Heart left ventricle (tissue), 16 donors: ENCODE data around the gene MRPS18A. TPM values are rescaled to one million over a fixed set of nuclear protein-coding genes. Genes with fewer than 3 reads are reported as not detected.

Experiments used
- ATAC-seq, 4 donors: fragments of 200-7000 bp; cut with Tn5 transposase; one replicate each; pipeline ENCODE4 v1.9.1; 2020 to 2022; ENCODE audit warnings: moderate library complexity in 4 of 4, mild to moderate bottlenecking in 3 of 4, moderate number of reproducible peaks in 1 of 4
- DNase-seq, 5 donors: peaks; one replicate each; pipeline ENCODE4 v3.0.0-alpha.2; 2020
- H3K27ac ChIP-seq, 12 donors: fragments of 200-600 bp; sonication (generic) in 4 of 12; one replicate each; pipeline versions ENCODE4 v1.5.0 to v1.8.0; 2016 to 2022; ENCODE audit warnings: mild to moderate bottlenecking in 2 of 12
- H3K27me3 ChIP-seq, 9 donors: fragments of 200-600 bp; sonication (generic) in 2 of 9; one replicate each; pipeline versions ENCODE4 v1.5.1 to v1.8.0; 2016 to 2022; ENCODE audit warnings: mild to moderate bottlenecking in 3 of 9
- H3K36me3 ChIP-seq, 9 donors: fragments of 200-600 bp; sonication (generic) in 2 of 9; one replicate each; pipeline versions ENCODE4 v1.5.0 to v1.8.0; 2018 to 2022; ENCODE audit warnings: mild to moderate bottlenecking in 2 of 9
- H3K4me1 ChIP-seq, 12 donors: fragments of 200-600 bp; sonication (generic) in 4 of 12; one replicate each; pipeline versions ENCODE4 v1.5.0 to v1.8.0; 2016 to 2022; ENCODE audit warnings: mild to moderate bottlenecking in 3 of 12
- H3K4me3 ChIP-seq, 12 donors: fragments of 200-600 bp; sonication (generic) in 4 of 12; one replicate each; pipeline versions ENCODE4 v1.5.0 to v1.8.0; 2017 to 2022; ENCODE audit warnings: mild to moderate bottlenecking in 9 of 12, moderate library complexity in 4 of 12
- H3K9me3 ChIP-seq, 12 donors: fragments of 200-600 bp; sonication (generic) in 4 of 12; one replicate each; pipeline versions ENCODE4 v1.5.0 to v1.8.0; 2016 to 2022; ENCODE audit warnings: mild to moderate bottlenecking in 1 of 12
- POLR2A ChIP-seq, 2 donors: fragments of 450-650 bp; IDR thresholded peaks; one replicate each; pipeline ENCODE4 v1.6.1; 2017; ENCODE audit warnings: antibody characterized with exemption in 2 of 2, mild to moderate bottlenecking in 2 of 2, moderate library complexity in 2 of 2
- WGBS, 4 donors: extraction: QIAGEN DNeasy Blood & Tissue Kit in 2 of 4; methylation state at CpG; one replicate each; pipeline versions ENCODE4 v1.1.5 to v1.1.7; 2013 to 2018; 5-methylcytosine and 5-hydroxymethylcytosine counted together
- intact Hi-C, 10 donors: fragments of 100-400 bp; cut with DNase I; formaldehyde crosslinking; loops; one replicate each; pipeline versions ENCODE4 v1.11.1 to v1.14.2; 2022
- polyA plus RNA-seq, 2 donors: library from polyadenylated mRNA; stranded (reverse); fragments of 200-250 nt; gene quantifications; one replicate each; pipeline ENCODE4 v1.2.3, GENCODE V29; 2013
- total RNA-seq, 9 donors: library from RNA; depleted of rRNA in 2 of 9; stranded (reverse); fragments of >200 nt in 2 of 9; fragmentation: NEBNext Ultra II Directional in 3 of 9; extraction: Animal tissue kit (Norgen Biotek cat#: 25700) in 3 of 9; gene quantifications; one replicate each; pipeline versions ENCODE4 v1.1.0 to v1.2.4, GENCODE V29; 2016 to 2023
- TF ChIP-seq, protein P1 (sequence below), 12 donors: fragments of 200-600 bp; sonication (generic) in 4 of 12; IDR thresholded peaks; one replicate each; pipeline versions ENCODE4 v1.5.0 to v1.8.0; 2018 to 2022; ENCODE audit warnings: antibody characterized with exemption in 12 of 12, mild to moderate bottlenecking in 5 of 12
- donor health status: ischemic (EF 13 %, LVEDD 7.1; RV severe dilation, severe dysfunction).
- donor health status: healthy with polysubstance abuse.
- donor health status: DM: no; HTN: yes; CAD: no.
- donor health status: DM: no; HTN: no; CAD: no.
- donor health status: ischemic (EF 25% LVEDD 6.9; RV normal size, moderate dysfunction).
- donor health status: ischemic (EF 25% LVEDD 5.7; RV mildly dilated, moderate dysfunction).
- donor health status: healthy.
- donor health status: DM: yes; HTN: yes; CAD: no.
- donor health status: ischemic (EF 35%, LVEDD 5.7; RV mildly dilated, moderate dysfunction).
- donor health status: nonischemic (EF 11% LVEDD 7.7; RV severe dilation, severe dysfunction).
- donor health status: DM: yes; HTN: yes; CAD: no.
- donor health status: PGD.
- donor health status: ischemic (EF 29% LVEDD 5.4; RV normal size, mild dysfunction).
- donor health status: nonischemic (EF 23%, LVEDD 6.1; RV moderate dilation, normal function).

Gene MRPS18A
- total and polyA plus RNA-seq, 11 donors, result 37.4 to 105 (median 44.3) TPM

DNA sequence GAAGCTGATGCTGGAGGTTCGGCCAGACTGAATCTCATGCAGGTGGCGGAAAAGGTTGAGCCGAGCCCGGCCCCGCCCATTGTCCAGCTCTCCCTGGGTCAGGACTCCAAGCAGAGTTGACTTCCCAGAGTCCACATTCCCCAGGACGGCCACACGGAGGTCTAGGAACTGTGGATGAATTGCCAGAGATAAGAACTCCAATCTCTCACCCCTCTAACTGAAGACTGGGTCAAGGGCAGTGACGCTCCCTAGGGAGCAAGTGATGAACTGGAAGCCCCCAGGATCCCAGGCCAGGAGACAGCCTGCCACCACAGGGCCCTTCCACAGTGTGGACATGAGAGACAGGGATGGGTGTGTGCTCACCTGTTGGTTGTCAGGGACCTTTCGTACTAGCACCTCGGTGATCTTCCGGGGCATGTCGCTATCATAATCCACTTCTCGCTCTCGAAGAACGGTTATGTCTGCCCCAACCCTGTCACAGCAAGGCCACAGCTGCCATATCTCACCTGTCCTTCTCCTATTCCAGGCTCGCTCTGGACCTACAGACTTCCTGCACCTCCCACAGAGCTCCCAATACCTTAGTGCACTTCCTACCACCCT, 62.1 kb downstream of the MRPS18A start:
- 85 to 96% (median 94%) methylated on average over 15 to 16 of the region's 16 CpGs for WGBS, 4 donors
- ATAC-seq (no peak), DNase-seq (no peak)
- Histone ChIP-seq H3K4me1 (peaks cover 3 to 32% (median 23%) of the 10 kb centered on the region in 12 donors), H3K27ac (no peak overlapping the region), H3K9me3 (no peaks in the 10 kb centered on the region), H3K36me3 (peaks cover 2 to 62% (median 56%) of the 10 kb centered on the region in 9 donors), H3K4me3 (no peak overlapping the region), H3K27me3 (no peaks in the 10 kb centered on the region)
- no peak for TF ChIP-seq POLR2A (IDR thresholded peaks at IDR 0.05)
- TF ChIP-seq, protein P1, sequence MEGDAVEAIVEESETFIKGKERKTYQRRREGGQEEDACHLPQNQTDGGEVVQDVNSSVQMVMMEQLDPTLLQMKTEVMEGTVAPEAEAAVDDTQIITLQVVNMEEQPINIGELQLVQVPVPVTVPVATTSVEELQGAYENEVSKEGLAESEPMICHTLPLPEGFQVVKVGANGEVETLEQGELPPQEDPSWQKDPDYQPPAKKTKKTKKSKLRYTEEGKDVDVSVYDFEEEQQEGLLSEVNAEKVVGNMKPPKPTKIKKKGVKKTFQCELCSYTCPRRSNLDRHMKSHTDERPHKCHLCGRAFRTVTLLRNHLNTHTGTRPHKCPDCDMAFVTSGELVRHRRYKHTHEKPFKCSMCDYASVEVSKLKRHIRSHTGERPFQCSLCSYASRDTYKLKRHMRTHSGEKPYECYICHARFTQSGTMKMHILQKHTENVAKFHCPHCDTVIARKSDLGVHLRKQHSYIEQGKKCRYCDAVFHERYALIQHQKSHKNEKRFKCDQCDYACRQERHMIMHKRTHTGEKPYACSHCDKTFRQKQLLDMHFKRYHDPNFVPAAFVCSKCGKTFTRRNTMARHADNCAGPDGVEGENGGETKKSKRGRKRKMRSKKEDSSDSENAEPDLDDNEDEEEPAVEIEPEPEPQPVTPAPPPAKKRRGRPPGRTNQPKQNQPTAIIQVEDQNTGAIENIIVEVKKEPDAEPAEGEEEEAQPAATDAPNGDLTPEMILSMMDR (IDR thresholded peaks at IDR 0.05), result no peak
- intact Hi-C loops, result no loop called here

GRCh38 chr6:43624786-43625288, 62.8 kb downstream of the MRPS18A start:
- Histone ChIP-seq H3K4me1 (peaks cover 3 to 26% (median 19%) of the 10 kb centered on the region in 12 donors), H3K27me3 (no peaks in the 10 kb centered on the region), H3K4me3 (no peak overlapping the region), H3K9me3 (no peaks in the 10 kb centered on the region), H3K27ac (no peak overlapping the region), H3K36me3 (peaks cover 2 to 69% (median 62%) of the 10 kb centered on the region in 9 donors)
- DNase-seq, result no peak
- TF ChIP-seq POLR2A (IDR thresholded peaks at IDR 0.05), result no peak
- TF ChIP-seq, protein P1 (IDR thresholded peaks at IDR 0.05), result no peak
- 78 to 86% (median 80%) methylated on average over 7 of the region's 7 CpGs for WGBS, 4 donors
- ATAC-seq, result no peak
- intact Hi-C loops, result no loop called here

DNA sequence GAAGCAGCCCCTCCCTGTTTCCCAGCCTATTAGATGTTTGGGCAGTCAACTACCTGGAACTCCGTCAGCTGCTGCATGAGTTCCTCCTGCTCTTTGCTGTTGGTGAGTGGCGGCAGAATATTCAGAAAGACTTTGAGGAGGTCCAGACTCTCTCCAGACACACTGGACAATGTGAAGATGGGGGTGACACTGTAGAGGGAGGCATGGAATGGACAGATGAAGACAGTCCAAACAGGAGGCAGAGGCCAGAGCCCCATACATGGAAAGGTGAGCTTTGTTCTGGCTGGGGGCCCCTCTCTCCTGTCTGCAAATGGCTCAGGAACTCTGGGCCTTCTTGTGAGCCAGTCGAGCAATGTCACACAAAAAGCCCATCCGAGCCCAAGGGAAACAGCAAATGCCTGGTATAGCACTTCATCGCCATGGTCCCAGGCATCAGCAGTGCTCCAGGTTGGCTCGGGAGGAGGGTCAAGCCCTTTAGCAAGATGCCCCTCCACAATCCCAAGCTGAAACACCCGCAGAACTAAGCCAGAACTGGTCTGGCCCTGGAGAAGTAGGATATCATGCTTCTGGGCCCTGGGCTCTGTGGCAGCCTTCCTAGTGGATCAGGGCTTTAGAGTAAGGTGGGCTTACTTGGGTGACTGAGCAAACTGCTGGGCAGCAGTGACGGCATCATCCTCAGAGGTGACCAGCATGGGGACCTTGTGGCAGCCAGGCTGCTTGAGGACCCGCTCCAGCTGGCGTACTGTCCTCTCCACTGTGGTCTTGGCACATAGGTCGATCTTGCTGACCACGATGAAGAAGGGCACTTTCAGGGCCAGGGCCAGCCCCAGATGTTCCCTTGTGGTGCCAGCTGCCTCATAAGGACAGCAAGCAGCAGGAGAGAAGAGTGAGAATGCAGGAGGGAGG, 63.5 kb downstream of the MRPS18A start:
- peaks cover 3 to 28% (median 19%) of the 10 kb centered on the region in 12 donors for H3K4me1 ChIP-seq
- WGBS, 4 donors, result 84 to 91% (median 91%) methylated on average over 11 to 12 of the region's 12 CpGs
- peaks cover 2 to 76% (median 69%) of the 10 kb centered on the region in 9 donors for H3K36me3 ChIP-seq
- H3K27ac ChIP-seq, result no peak overlapping the region
- no peaks in the 10 kb centered on the region for H3K27me3 ChIP-seq
- intact Hi-C loops, result no loop called here
- H3K4me3 ChIP-seq, result no peak overlapping the region
- no peak for ATAC-seq
- H3K9me3 ChIP-seq, result no peaks in the 10 kb centered on the region
- TF ChIP-seq POLR2A (IDR thresholded peaks at IDR 0.05), result no peak
- TF ChIP-seq, protein P1 (IDR thresholded peaks at IDR 0.05), result no peak
- no peak for DNase-seq

DNA sequence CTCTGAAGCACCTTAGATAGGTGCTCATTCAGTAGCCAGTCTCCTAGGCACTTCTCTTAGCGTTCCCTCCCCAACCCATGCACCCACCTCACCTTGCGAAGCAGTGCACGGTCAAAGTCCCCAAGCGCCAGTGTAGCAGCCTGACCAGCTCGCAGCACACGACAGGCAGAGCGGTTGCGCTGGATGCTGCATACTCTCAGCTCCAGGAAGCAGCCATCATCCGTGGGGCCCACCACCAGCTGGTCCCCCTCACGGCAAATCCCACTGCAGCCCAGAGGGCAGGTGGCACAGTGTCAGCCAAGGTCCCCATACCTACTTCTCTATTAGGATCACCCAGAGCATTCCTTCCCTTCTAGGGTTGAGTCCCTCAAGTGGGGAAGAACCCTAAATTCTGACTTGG, 65.0 kb downstream of the MRPS18A start:
- no peaks in the 10 kb centered on the region for H3K9me3 ChIP-seq
- WGBS, 4 donors, result 91 to 96% (median 94%) methylated on average over 10 of the region's 10 CpGs
- TF ChIP-seq, protein P1 (IDR thresholded peaks at IDR 0.05), result no peak
- H3K4me3 ChIP-seq, result no peak overlapping the region
- H3K36me3 ChIP-seq, result peaks cover 2 to 86% (median 73%) of the 10 kb centered on the region in 9 donors
- peaks cover 3 to 21% (median 12%) of the 10 kb centered on the region in 12 donors for H3K4me1 ChIP-seq
- ATAC-seq (no peak), DNase-seq (no peak)
- no peak overlapping the region for H3K27ac ChIP-seq
- no peaks in the 10 kb centered on the region for H3K27me3 ChIP-seq
- intact Hi-C loops, result no loop called here
